GM12878 (cell line): ENCODE measurements around the gene NOS1AP. TPM values are rescaled to one million over a fixed set of nuclear protein-coding genes. Genes with fewer than 3 reads are reported as not detected.

Source experiments
- ATAC-seq: fragments of 200-7000 bp; cut with Tn5 transposase; 3 replicates; pipeline ENCODE4 v1.9.1; 2020; ENCODE audit warnings: mild to moderate bottlenecking, moderate library complexity
- BruUV-seq: library from RNA; stranded (reverse); fragments of 400-500 nt; replicated peaks from 2 replicates; lab custom pipeline; 2021; lab: Mats Ljungman, UMichigan
- CTCF ChIA-PET: fragments of 300-600 bp; sonication (Branson Sonifier 250); formaldehyde crosslinking; extraction: SDS; loops from one replicate; lab custom pipeline; 2021; ENCODE audit warnings: inconsistent platforms; lab: Yijun Ruan, JAX
- POLR2A ChIA-PET: fragments of 350-600 bp; formaldehyde crosslinking; extraction: SDS; loops from one replicate; lab custom pipeline; 2021; ENCODE audit warnings: inconsistent platforms; lab: Charles Lee
- RAD21 ChIA-PET: fragments of 300-600 bp; sonication (Branson Sonifier 250); formaldehyde crosslinking; loops from one replicate; lab custom pipeline; 2023; ENCODE audit warnings: antibody characterized with exemption; ENCODE audit not compliant: unreplicated experiment; lab: Charles Lee
- SMC1A ChIA-PET: fragments of 300-600 bp; sonication (Branson Sonifier 250); formaldehyde crosslinking; loops from one replicate; lab custom pipeline; 2023; ENCODE audit not compliant: unreplicated experiment, uncharacterized antibody; lab: Charles Lee
- DNase-seq: peaks from one replicate; pipeline ENCODE4 v3.0.0-alpha.2; 2011; ENCODE audit warnings: low read depth, low spot score
- FAIRE-seq: peaks from 3 replicates; lab custom pipeline; 2011; peaks lifted over from hg19 to GRCh38; lab: Jason Lieb, UNC
- H2AFZ ChIP-seq: 2 replicates; pipeline ENCODE4 v1.6.0; 2011; ENCODE audit warnings: low read depth, low read length, control low read depth; ENCODE audit not compliant: control insufficient read depth
- H3K27ac ChIP-seq: 2 replicates; pipeline ENCODE4 v1.5.1; 2011; ENCODE audit warnings: control low read depth; ENCODE audit not compliant: control insufficient read depth, insufficient read depth
- H3K27me3 ChIP-seq, 2 experiments: replicated peaks in 1 of 2; 2 replicates each; pipeline versions ENCODE4 v1.6.0 to v1.6.1; 2011; ENCODE audit warnings: low read length in 1 of 2; ENCODE audit not compliant: control insufficient read depth in 2 of 2, insufficient read depth in 2 of 2
- H3K36me3 ChIP-seq, 2 experiments: 2 replicates each; pipeline ENCODE4 v1.5.1; 2011; ENCODE audit warnings: low read length in 1 of 2; ENCODE audit not compliant: control insufficient read depth in 2 of 2, insufficient read depth in 2 of 2
- H3K4me1 ChIP-seq: 2 replicates; pipeline ENCODE4 v1.6.1; 2011; ENCODE audit warnings: mild to moderate bottlenecking, low read length, moderate library complexity, mixed read lengths; ENCODE audit not compliant: control insufficient read depth, insufficient read depth
- H3K4me2 ChIP-seq: 2 replicates; pipeline ENCODE4 v1.6.0; 2011; ENCODE audit warnings: control low read depth; ENCODE audit not compliant: control insufficient read depth, insufficient read depth
- H3K4me3 ChIP-seq: fragments of 200-600 bp; sonication (generic); 2 replicates; pipeline ENCODE4 v1.5.1; 2016
- H3K79me2 ChIP-seq: 2 replicates; pipeline ENCODE4 v1.6.0; 2011; ENCODE audit warnings: low read length; ENCODE audit not compliant: control insufficient read depth, insufficient read depth
- H3K9ac ChIP-seq: 2 replicates; pipeline ENCODE4 v1.8.0; 2011; ENCODE audit warnings: low read length, control low read depth, mixed read lengths; ENCODE audit not compliant: control insufficient read depth, insufficient read depth
- H3K9me3 ChIP-seq: replicated peaks from 3 replicates; pipeline ENCODE4 v1.5.1; 2011; ENCODE audit warnings: mild to moderate bottlenecking, low read length; ENCODE audit not compliant: control insufficient read depth, insufficient read depth
- H4K20me1 ChIP-seq: 2 replicates; pipeline ENCODE4 v1.6.0; 2011; ENCODE audit not compliant: control insufficient read depth, insufficient read depth
- E2F4 ChIP-seq: IDR thresholded peaks from 2 replicates; pipeline ENCODE4 v1.6.1; 2012; ENCODE audit warnings: low read depth, low read length, improper control_type of control experiment
- IRF5 ChIP-seq: fragments of 450-650 bp; IDR thresholded peaks from 2 replicates; pipeline ENCODE4 v1.6.1; 2017; ENCODE audit warnings: borderline replicate concordance
- MEF2B ChIP-seq: fragments of 450-650 bp; IDR thresholded peaks from 2 replicates; pipeline ENCODE4 v1.6.1; 2018; ENCODE audit warnings: mild to moderate bottlenecking, moderate library complexity; ENCODE audit not compliant: partially characterized antibody, poor library complexity, severe bottlenecking
- MYB ChIP-seq: fragments of 150-350 bp; IDR thresholded peaks from 2 replicates; pipeline ENCODE4 v1.6.1; 2014; ENCODE audit warnings: mild to moderate bottlenecking, low read depth, low read length, borderline replicate concordance
- NFYB ChIP-seq: IDR thresholded peaks from 2 replicates; pipeline ENCODE4 v1.6.1; 2011; ENCODE audit warnings: low read depth, mild to moderate bottlenecking, low read length, improper control_type of control experiment, moderate library complexity; ENCODE audit not compliant: insufficient read depth
- PML ChIP-seq: IDR thresholded peaks from 2 replicates; pipeline ENCODE4 v1.6.1; 2012; ENCODE audit warnings: low read length, inconsistent platforms
- RAD21 ChIP-seq: IDR thresholded peaks from 2 replicates; pipeline ENCODE4 v1.6.1; 2011; ENCODE audit warnings: mild to moderate bottlenecking, low read depth, low read length, moderate library complexity; ENCODE audit not compliant: insufficient read depth
- RFX5 ChIP-seq: IDR thresholded peaks from 2 replicates; pipeline ENCODE4 v1.6.1; 2011; ENCODE audit warnings: low read depth, low read length, improper control_type of control experiment
- SMAD5 ChIP-seq: IDR thresholded peaks from 2 replicates; pipeline ENCODE4 v1.6.1; 2016; ENCODE audit warnings: antibody characterized with exemption, low read depth
- USF2 ChIP-seq: IDR thresholded peaks from 2 replicates; pipeline ENCODE4 v1.6.1; 2011; ENCODE audit warnings: low read depth, low read length, improper control_type of control experiment, borderline replicate concordance
- ZNF24 ChIP-seq: fragments of 450-650 bp; IDR thresholded peaks from 2 replicates; pipeline ENCODE4 v1.6.1; 2017; ENCODE audit warnings: antibody characterized with exemption, mild to moderate bottlenecking
- in situ Hi-C: fragments of 300-500 bp; cut with MboI; formaldehyde crosslinking; loops from 9 replicates; pipeline ENCODE4 v1.14.3; 2018; ENCODE audit warnings: mixed read lengths
- intact Hi-C: fragments of 100-400 bp; cut with micrococcal nuclease; formaldehyde crosslinking; loops from one replicate; pipeline ENCODE4 v1.14.2; 2022; ENCODE audit not compliant: unreplicated experiment
- polyA plus RNA-seq, 11 experiments: library from polyadenylated mRNA; depleted of rRNA in 4 of 11; unstranded in 6 of 11; stranded (reverse) in 5 of 11; fragments of >200 nt; fragmentation: Nextera tagmentation in 4 of 11; fragmentation: Illumina TruSeq in 1 of 11; extraction: Ambion mirVana in 4 of 11; extraction: Trizol in 1 of 11; gene quantifications; 1 replicate in 1 of 11; 2 replicates in 10 of 11; pipeline versions ENCODE4 v1.2.1 to v1.2.3, GENCODE V29; 2011 to 2016; ENCODE audit warnings: inconsistent platforms in 2 of 11, missing spikeins in 2 of 11, low read depth in 1 of 11
- total RNA-seq, 4 experiments: library from RNA; depleted of rRNA in 3 of 4; stranded (reverse); fragments of >200 nt in 3 of 4; fragmentation: Illumina TruSeq in 1 of 4; extraction: Trizol in 1 of 4; gene quantifications; 2 replicates each; pipeline versions ENCODE4 v1.2.1 to v1.2.3, GENCODE V29; 2013 to 2021

NOS1AP gene
- total and polyA plus RNA-seq, 10 of the 15 experiments (the other 5 are each of a cell fraction or from before 2014, with no cell fraction given): 0.03 to 0.15 TPM; not detected in 8

GRCh38 chr1:162179121-162179520 is 109.6 kb downstream of the NOS1AP start (continued):
- no peak for TF ChIP-seq E2F4

- POLR2A ChIA-PET: no interaction called here
- no peak overlapping the region for H3K9ac ChIP-seq
- no TSS peak for BruUV-seq
- intact Hi-C loops: no loop called here
- H3K27ac ChIP-seq: no peak overlapping the region
- SMC1A ChIA-PET: no interaction called here
- ATAC-seq (no peak), DNase-seq (no peak), FAIRE-seq (no peak)
- no peaks in the 10 kb centered on the region for H3K36me3 ChIP-seq
- no peaks in the 10 kb centered on the region for H3K4me1 ChIP-seq
- H3K4me3 ChIP-seq: no peak overlapping the region
- in situ Hi-C loops: no loop called here
- no peaks in the 10 kb centered on the region for H3K79me2 ChIP-seq
- no peaks in the 10 kb centered on the region for H3K9me3 ChIP-seq
- no peak overlapping the region for H2AFZ ChIP-seq
- H3K4me2 ChIP-seq: no peak overlapping the region
- no peak for TF ChIP-seq IRF5
- no peak for TF ChIP-seq RFX5
- TF ChIP-seq PML: no peak
- TF ChIP-seq RAD21: no peak
- TF ChIP-seq SMAD5: no peak
- TF ChIP-seq NFYB: no peak
- TF ChIP-seq MYB: no peak
- no peak for TF ChIP-seq ZNF24
- TF ChIP-seq MEF2B: no peak
- no peak for TF ChIP-seq USF2
- RAD21 ChIA-PET: no interaction called here
- H3K27me3 ChIP-seq: no peaks in the 10 kb centered on the region; a peak in 2 of 4 replicates
- CTCF ChIA-PET: no interaction called here
- no peaks in the 10 kb centered on the region for H4K20me1 ChIP-seq
These were observed 111.3 kb downstream of the NOS1AP start for GRCh38 chr1:162180813-162181212.
